ENCODE data around the gene ZDHHC8.

ZDHHC8 gene

GRCh38 chr22:20177217-20177911 is 45.8 kb downstream of the ZDHHC8 start:
- no peak for DNase-seq (ENCODE audit: low read depth)
- TF ChIP-seq, protein P1, sequence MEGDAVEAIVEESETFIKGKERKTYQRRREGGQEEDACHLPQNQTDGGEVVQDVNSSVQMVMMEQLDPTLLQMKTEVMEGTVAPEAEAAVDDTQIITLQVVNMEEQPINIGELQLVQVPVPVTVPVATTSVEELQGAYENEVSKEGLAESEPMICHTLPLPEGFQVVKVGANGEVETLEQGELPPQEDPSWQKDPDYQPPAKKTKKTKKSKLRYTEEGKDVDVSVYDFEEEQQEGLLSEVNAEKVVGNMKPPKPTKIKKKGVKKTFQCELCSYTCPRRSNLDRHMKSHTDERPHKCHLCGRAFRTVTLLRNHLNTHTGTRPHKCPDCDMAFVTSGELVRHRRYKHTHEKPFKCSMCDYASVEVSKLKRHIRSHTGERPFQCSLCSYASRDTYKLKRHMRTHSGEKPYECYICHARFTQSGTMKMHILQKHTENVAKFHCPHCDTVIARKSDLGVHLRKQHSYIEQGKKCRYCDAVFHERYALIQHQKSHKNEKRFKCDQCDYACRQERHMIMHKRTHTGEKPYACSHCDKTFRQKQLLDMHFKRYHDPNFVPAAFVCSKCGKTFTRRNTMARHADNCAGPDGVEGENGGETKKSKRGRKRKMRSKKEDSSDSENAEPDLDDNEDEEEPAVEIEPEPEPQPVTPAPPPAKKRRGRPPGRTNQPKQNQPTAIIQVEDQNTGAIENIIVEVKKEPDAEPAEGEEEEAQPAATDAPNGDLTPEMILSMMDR (IDR thresholded peaks at IDR 0.05; ENCODE audit: insufficient read depth, low read depth, low read length, missing control alignments) = no peak
- no peak overlapping the region for H3K4me3 ChIP-seq (ENCODE audit: low read length)

GRCh38 chr22:20178075-20178914 is 46.7 kb downstream of the ZDHHC8 start:
- no peak for DNase-seq (ENCODE audit: low read depth)
- no peak overlapping the region for H3K4me3 ChIP-seq (ENCODE audit: low read length)
- TF ChIP-seq, protein P1 (IDR thresholded peaks at IDR 0.05; ENCODE audit: insufficient read depth, low read depth, low read length, missing control alignments) = no peak

- no peak overlapping the region for H3K4me3 ChIP-seq (ENCODE audit: low read length)
- TF ChIP-seq, protein P1 (IDR thresholded peaks at IDR 0.05; ENCODE audit: insufficient read depth, low read depth, low read length, missing control alignments) = no peak
- no peak for DNase-seq (ENCODE audit: low read depth)
These were observed 47.3 kb downstream of the ZDHHC8 start for GRCh38 chr22:20178915-20179227.

- no peak overlapping the region for H3K4me3 ChIP-seq (ENCODE audit: low read length)
- TF ChIP-seq, protein P1 (IDR thresholded peaks at IDR 0.05; ENCODE audit: insufficient read depth, low read depth, low read length, missing control alignments) = no peak
- DNase-seq (ENCODE audit: low read depth) = no peak
These were observed 48.0 kb downstream of the ZDHHC8 start for GRCh38 chr22:20179455-20180244.

- no peak for DNase-seq (ENCODE audit: low read depth)
- TF ChIP-seq, protein P1 (IDR thresholded peaks at IDR 0.05; ENCODE audit: insufficient read depth, low read depth, low read length, missing control alignments) = no peak
These were observed 48.6 kb downstream of the ZDHHC8 start for GRCh38 chr22:20180245-20180630.

GRCh38 chr22:20180640-20181039 is 49.0 kb downstream of the ZDHHC8 start:
- no peak overlapping the region for H3K4me3 ChIP-seq (ENCODE audit: low read length)
- TF ChIP-seq, protein P1 (IDR thresholded peaks at IDR 0.05; ENCODE audit: insufficient read depth, low read depth, low read length, missing control alignments) = no peak
- DNase-seq (ENCODE audit: low read depth) = peak; percentile 9

More at GRCh38 chr22:20180245-20180630, 48.6 kb downstream of the ZDHHC8 start:
- no peak overlapping the region for H3K4me3 ChIP-seq (ENCODE audit: low read length)

Measured in epithelial cell of esophagus (primary cell).